Eye (tissue), 1 donor: ENCODE data around the gene C10orf120.

Experiments used
- DNase-seq: peaks from one replicate; pipeline ENCODE4 v3.0.0-alpha.2; 2015

The C10orf120 gene

GRCh38 chr10:122703483-122704448 is 4.1 kb upstream of the C10orf120 start:
- peak; percentile 79 for DNase-seq

DNA sequence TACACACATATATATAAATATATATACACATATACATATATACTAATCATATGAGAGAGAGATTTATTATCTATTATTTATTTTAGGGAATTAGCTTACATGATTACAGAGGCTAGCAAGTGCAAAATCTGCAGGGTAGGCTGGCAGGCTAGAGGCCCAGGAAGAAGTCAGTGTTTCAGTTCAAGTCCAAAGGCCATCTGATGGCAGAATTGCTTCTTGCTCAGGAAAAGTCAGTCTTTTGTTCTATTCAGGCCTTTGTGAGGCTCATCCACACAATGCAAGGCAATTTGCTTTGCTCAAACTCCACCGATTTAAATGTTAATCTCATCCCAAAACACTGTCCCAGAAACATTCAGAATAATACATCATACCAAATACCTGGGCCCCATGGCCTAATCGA is 2.6 kb upstream of the C10orf120 start:
- no peak for DNase-seq

GRCh38 chr10:122701652-122702051 is 2.0 kb upstream of the C10orf120 start:
- no peak for DNase-seq

GRCh38 chr10:122696687-122697086 is 3.0 kb downstream of the C10orf120 start:
- DNase-seq: no peak

GRCh38 chr10:122692744-122693143 is 6.9 kb downstream of the C10orf120 start:
- DNase-seq: no peak

- DNase-seq: no peak
Measured at GRCh38 chr10:122689146-122689820, 10.4 kb downstream of the C10orf120 start.

GRCh38 chr10:122688293-122688989 is 11.2 kb downstream of the C10orf120 start:
- DNase-seq: no peak

DNA sequence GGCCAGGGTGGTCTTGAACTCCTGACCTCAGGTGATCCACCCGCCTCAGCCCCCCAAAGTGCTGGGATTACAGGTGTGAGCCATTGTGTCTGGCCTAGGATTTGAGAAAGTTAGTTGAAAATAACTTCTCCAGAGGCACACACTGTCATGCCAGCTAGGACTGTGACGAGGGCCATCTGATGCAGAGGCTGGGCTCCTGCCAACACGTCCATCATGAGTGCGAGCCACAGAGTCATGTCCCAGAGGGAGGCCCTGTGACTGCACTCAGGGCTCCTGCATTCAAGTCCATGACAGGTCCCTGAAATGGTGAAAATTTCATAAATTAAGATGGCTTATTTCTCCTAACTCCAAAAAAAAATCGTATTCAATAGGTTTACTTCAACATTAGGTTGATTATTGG is 17.1 kb downstream of the C10orf120 start:
- no peak for DNase-seq

DNA sequence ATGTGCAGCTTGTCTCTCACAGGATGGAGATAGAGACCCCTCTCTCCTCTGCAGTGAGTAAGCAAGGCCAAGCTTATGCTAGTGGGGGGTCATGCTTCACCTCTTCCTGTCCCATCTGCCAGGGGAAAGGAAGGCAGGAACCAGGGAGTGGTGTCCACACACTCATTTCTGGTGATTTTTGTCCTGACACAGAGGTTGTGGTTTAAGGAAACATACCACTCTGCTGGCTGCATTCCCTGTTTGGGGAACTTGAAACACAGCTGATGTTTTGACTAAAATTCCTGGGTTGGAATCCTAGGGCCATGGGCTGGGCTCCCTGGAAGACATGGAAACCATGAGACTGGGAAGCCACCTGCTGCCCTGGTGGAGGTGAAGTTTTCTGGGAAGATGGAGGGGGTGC is 21.4 kb downstream of the C10orf120 start:
- DNase-seq: no peak

DNA sequence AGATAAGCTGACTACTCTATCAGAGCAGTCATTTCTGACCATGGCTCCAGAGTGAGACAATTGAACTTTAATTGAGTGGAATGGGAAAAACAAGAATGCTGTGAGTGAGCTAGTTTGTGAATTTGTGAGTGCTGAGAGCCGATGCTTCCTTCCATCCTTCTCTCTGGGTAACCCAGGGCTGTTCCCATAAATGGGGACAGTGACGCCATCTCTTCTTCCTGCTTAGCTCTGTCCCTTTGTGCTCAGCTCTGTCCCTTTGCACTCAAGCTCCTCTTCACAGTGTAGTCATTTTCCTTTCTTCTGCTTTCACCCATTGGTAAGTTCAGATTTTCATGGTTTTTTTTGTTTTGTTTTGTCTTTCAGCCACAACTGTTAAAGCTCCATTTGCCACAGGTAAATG is 24.4 kb downstream of the C10orf120 start:
- DNase-seq: no peak

GRCh38 chr10:122674781-122675180 is 24.9 kb downstream of the C10orf120 start:
- DNase-seq: no peak

- DNase-seq: no peak
Measured at GRCh38 chr10:122673731-122674130, 25.9 kb downstream of the C10orf120 start.

- DNase-seq: no peak
Measured at GRCh38 chr10:122673269-122673668, 26.4 kb downstream of the C10orf120 start.

- DNase-seq: no peak
Measured at GRCh38 chr10:122672655-122673054, 27.0 kb downstream of the C10orf120 start.

DNA sequence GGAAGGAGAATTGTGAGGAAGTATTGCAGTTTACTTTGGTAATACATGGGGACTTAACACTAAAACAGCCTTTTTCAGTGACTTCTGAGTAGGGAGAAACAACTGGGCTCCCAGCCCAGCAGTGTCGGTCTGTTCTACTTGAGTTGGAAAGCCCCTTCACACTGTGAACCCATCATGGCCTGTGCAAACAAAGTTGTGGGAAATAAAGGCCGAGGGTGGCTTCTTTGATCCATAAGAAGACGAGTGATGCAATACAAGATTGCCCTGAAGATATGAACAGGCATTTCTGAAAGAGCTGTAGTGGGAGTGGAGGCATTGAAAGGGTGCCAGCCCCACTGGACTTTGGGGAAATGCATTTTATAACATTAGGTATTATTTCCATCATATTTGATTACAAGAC is 28.3 kb downstream of the C10orf120 start:
- DNase-seq: no peak

- no peak for DNase-seq
Measured at GRCh38 chr10:122669842-122670241, 29.8 kb downstream of the C10orf120 start.

DNA sequence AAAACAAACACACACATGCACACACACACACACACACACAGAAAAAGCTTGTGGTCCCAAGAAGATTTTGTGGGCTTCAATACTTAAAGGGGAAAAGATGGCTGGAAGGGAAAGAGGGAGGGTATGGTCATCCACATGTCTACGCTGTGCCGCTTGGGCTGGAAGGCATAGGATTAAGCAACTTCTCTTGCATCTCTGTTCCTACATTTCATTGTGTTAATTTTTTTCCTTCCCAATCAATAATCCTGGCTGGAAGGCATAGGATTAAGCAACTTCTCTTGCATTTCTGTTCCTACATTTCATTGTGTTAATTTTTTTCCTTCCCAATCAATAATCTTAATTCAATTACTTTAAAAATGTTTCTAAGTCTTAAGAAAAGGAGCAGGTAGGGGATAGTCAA is 30.6 kb downstream of the C10orf120 start:
- DNase-seq: no peak

- DNase-seq: no peak
Measured at GRCh38 chr10:122665946-122666345, 33.7 kb downstream of the C10orf120 start.

DNA sequence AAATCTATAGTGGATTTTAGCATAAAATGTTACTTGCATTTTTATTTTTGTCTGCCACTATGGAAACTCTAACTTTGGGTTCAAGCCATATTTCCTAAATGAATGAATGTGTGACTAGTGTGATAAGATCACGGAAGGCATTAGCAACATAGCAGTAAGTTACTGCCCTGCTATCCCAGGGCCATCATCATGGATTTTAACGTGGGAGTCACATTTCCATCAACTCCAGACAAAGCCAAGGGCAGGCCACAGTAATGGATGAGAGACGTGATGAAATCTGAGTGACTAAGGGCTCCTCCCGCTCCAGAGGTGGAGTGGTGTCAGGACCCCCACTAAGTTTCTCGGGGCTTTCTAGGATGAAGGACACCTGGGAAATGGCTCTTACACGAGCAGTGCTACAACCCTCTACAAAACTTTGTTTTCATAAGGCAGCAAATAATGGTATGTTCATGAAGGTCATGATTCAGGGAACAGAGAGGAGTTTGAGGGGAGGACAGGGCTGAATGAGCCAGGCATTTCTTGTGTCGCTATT is 34.3 kb downstream of the C10orf120 start:
- no peak for DNase-seq

DNA sequence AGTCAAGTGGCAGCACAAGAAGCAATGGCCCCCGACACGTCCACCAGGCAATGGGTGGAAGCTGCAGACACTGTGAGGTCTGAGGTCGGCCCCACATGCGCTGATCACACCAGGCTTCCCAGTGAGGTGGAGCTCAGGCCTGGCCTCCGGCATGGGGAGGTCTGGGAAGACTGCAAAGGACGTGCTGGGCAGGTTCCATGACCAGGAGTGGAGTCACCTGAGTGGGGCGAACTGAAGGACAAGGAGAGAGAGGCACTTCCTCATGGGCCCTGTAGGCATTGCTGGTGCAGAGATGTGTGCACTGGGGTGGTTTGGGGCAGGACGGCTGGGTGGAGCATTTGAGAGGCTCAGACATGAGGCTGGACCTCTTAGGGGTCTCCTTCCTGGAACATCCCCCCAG is 35.1 kb downstream of the C10orf120 start:
- no peak for DNase-seq

GRCh38 chr10:122663516-122664130 is 36.0 kb downstream of the C10orf120 start:
- no peak for DNase-seq

DNA sequence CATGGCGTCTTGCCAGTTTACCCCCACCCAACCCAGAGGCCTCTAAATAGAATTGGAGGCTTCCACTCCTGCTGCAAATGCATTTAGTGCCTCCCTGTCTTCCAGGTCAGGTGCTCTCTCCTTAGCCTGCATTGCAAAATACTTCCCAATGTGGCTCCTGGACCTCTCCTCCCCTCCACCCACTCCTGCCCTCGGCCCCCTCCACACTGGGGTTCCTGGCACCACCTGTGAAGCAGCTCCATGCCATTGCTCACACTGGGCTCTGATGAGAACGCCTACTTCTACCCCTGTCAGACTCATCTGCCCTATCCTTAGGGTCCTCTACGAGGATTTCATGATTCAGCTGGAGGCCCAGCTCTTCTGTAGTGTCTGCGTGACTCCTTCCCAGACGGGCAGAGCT is 37.4 kb downstream of the C10orf120 start:
- no peak for DNase-seq

DNA sequence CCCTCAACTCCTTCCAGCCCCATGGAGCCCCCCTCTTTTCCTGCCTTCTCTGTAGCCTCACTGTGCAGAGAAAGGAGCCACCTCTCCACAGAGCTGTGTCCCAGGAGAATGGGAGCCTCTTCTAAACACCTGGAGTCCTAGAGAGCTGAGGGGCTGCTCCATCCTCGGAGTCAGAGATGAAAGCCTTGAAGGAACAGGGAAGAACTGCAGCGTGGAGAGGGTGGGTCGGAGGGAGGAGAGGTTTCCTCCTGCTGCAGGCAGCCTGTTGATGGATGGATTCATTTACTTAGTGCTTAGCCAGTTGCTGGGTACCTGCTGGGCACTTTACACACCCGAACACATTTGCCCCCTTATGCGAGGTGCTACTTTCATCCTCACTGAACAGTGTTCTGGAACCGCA is 39.0 kb downstream of the C10orf120 start:
- no peak for DNase-seq
